Measurements from ENCODE around the gene SERTM2.

Gene SERTM2

GRCh38 chrX:111561851-111562250, 50.4 kb downstream of the SERTM2 start:
- no peak for DNase-seq

- DNase-seq = no peak
Measured at GRCh38 chrX:111567542-111568255, 56.3 kb downstream of the SERTM2 start.

GRCh38 chrX:111568354-111568753, 56.9 kb downstream of the SERTM2 start:
- DNase-seq = no peak

GRCh38 chrX:111568817-111569216, 57.4 kb downstream of the SERTM2 start:
- no peak for DNase-seq
